HG02973 (cell line): ENCODE data around the gene NTRK1.

Experiments used
- ATAC-seq: cut with Tn5 transposase; IDR thresholded peaks from one replicate; pipeline ENCODE4 v1.9.1; 2021; ENCODE audit warnings: moderate library complexity; ENCODE audit not compliant: unreplicated experiment

Gene NTRK1

GRCh38 chr1:156895927-156896326 is 35.3 kb downstream of the NTRK1 start:
- ATAC-seq, result no peak

- no peak for ATAC-seq
Observed at GRCh38 chr1:156896490-156897033, 35.9 kb downstream of the NTRK1 start.

GRCh38 chr1:156897078-156897825 is 36.6 kb downstream of the NTRK1 start:
- ATAC-seq, result no peak

- ATAC-seq, result no peak
Observed at GRCh38 chr1:156898161-156898566, 37.5 kb downstream of the NTRK1 start.

- no peak for ATAC-seq
Observed at GRCh38 chr1:156898971-156899664, 38.5 kb downstream of the NTRK1 start.

GRCh38 chr1:156899956-156900718 is 39.5 kb downstream of the NTRK1 start:
- ATAC-seq, result no peak

- no peak for ATAC-seq
Observed at GRCh38 chr1:156900896-156901589, 40.4 kb downstream of the NTRK1 start.

GRCh38 chr1:156901590-156901900 is 40.9 kb downstream of the NTRK1 start:
- ATAC-seq, result no peak

GRCh38 chr1:156901966-156902915 is 41.6 kb downstream of the NTRK1 start:
- ATAC-seq, result no peak

GRCh38 chr1:156903328-156904091 is 42.8 kb downstream of the NTRK1 start:
- no peak for ATAC-seq

- ATAC-seq, result no peak
Observed at GRCh38 chr1:156904187-156904959, 43.7 kb downstream of the NTRK1 start.

- ATAC-seq, result no peak
Observed at GRCh38 chr1:156905176-156905575, 44.5 kb downstream of the NTRK1 start.

- ATAC-seq, result no peak
Observed at GRCh38 chr1:156905651-156906050, 45.0 kb downstream of the NTRK1 start.

- ATAC-seq, result no peak
Observed at GRCh38 chr1:156906206-156906906, 45.7 kb downstream of the NTRK1 start.

- no peak for ATAC-seq
Observed at GRCh38 chr1:156908541-156908940, 47.9 kb downstream of the NTRK1 start.

GRCh38 chr1:156908955-156909354 is 48.3 kb downstream of the NTRK1 start:
- no peak for ATAC-seq

- no peak for ATAC-seq
Observed at GRCh38 chr1:156909671-156910070, 49.0 kb downstream of the NTRK1 start.

GRCh38 chr1:156910309-156910782 is 49.7 kb downstream of the NTRK1 start:
- ATAC-seq, result no peak
